GM12878 (cell line): ENCODE data around the gene AGPAT4. TPM values are rescaled to one million over a fixed set of nuclear protein-coding genes. Genes with fewer than 3 reads are reported as not detected.

Experiments used
- ATAC-seq: fragments of 200-7000 bp; cut with Tn5 transposase; 3 replicates; pipeline ENCODE4 v1.9.1; 2020; ENCODE audit warnings: mild to moderate bottlenecking, moderate library complexity
- BruUV-seq: library from RNA; stranded (reverse); fragments of 400-500 nt; replicated peaks from 2 replicates; lab custom pipeline; 2021; lab: Mats Ljungman, UMichigan
- CTCF ChIA-PET: fragments of 300-600 bp; sonication (Branson Sonifier 250); formaldehyde crosslinking; extraction: SDS; loops from one replicate; lab custom pipeline; 2021; ENCODE audit warnings: inconsistent platforms; lab: Yijun Ruan, JAX
- POLR2A ChIA-PET: fragments of 350-600 bp; formaldehyde crosslinking; extraction: SDS; loops from one replicate; lab custom pipeline; 2021; ENCODE audit warnings: inconsistent platforms; lab: Charles Lee
- RAD21 ChIA-PET: fragments of 300-600 bp; sonication (Branson Sonifier 250); formaldehyde crosslinking; loops from one replicate; lab custom pipeline; 2023; ENCODE audit warnings: antibody characterized with exemption; ENCODE audit not compliant: unreplicated experiment; lab: Charles Lee
- SMC1A ChIA-PET: fragments of 300-600 bp; sonication (Branson Sonifier 250); formaldehyde crosslinking; loops from one replicate; lab custom pipeline; 2023; ENCODE audit not compliant: unreplicated experiment, uncharacterized antibody; lab: Charles Lee
- DNase-seq: peaks from one replicate; pipeline ENCODE4 v3.0.0-alpha.2; 2011; ENCODE audit warnings: low read depth, low spot score
- FAIRE-seq: peaks from 3 replicates; lab custom pipeline; 2011; peaks lifted over from hg19 to GRCh38; lab: Jason Lieb, UNC
- H2AFZ ChIP-seq: 2 replicates; pipeline ENCODE4 v1.6.0; 2011; ENCODE audit warnings: low read depth, low read length, control low read depth; ENCODE audit not compliant: control insufficient read depth
- H3K27ac ChIP-seq: 2 replicates; pipeline ENCODE4 v1.5.1; 2011; ENCODE audit warnings: control low read depth; ENCODE audit not compliant: control insufficient read depth, insufficient read depth
- H3K27me3 ChIP-seq, 2 experiments: replicated peaks in 1 of 2; 2 replicates each; pipeline versions ENCODE4 v1.6.0 to v1.6.1; 2011; ENCODE audit warnings: low read length in 1 of 2; ENCODE audit not compliant: control insufficient read depth in 2 of 2, insufficient read depth in 2 of 2
- H3K36me3 ChIP-seq, 2 experiments: 2 replicates each; pipeline ENCODE4 v1.5.1; 2011; ENCODE audit warnings: low read length in 1 of 2; ENCODE audit not compliant: control insufficient read depth in 2 of 2, insufficient read depth in 2 of 2
- H3K4me1 ChIP-seq: 2 replicates; pipeline ENCODE4 v1.6.1; 2011; ENCODE audit warnings: mild to moderate bottlenecking, low read length, moderate library complexity, mixed read lengths; ENCODE audit not compliant: control insufficient read depth, insufficient read depth
- H3K4me2 ChIP-seq: 2 replicates; pipeline ENCODE4 v1.6.0; 2011; ENCODE audit warnings: control low read depth; ENCODE audit not compliant: control insufficient read depth, insufficient read depth
- H3K4me3 ChIP-seq: fragments of 200-600 bp; sonication (generic); 2 replicates; pipeline ENCODE4 v1.5.1; 2016
- H3K79me2 ChIP-seq: 2 replicates; pipeline ENCODE4 v1.6.0; 2011; ENCODE audit warnings: low read length; ENCODE audit not compliant: control insufficient read depth, insufficient read depth
- H3K9ac ChIP-seq: 2 replicates; pipeline ENCODE4 v1.8.0; 2011; ENCODE audit warnings: low read length, control low read depth, mixed read lengths; ENCODE audit not compliant: control insufficient read depth, insufficient read depth
- H3K9me3 ChIP-seq: replicated peaks from 3 replicates; pipeline ENCODE4 v1.5.1; 2011; ENCODE audit warnings: mild to moderate bottlenecking, low read length; ENCODE audit not compliant: control insufficient read depth, insufficient read depth
- H4K20me1 ChIP-seq: 2 replicates; pipeline ENCODE4 v1.6.0; 2011; ENCODE audit not compliant: control insufficient read depth, insufficient read depth
- ASH2L ChIP-seq: fragments of 300-600, 200-600 bp; sonication (generic); IDR thresholded peaks from 2 replicates; pipeline ENCODE4 v1.6.1; 2017; ENCODE audit warnings: low read depth, mild to moderate bottlenecking, borderline replicate concordance
- CEBPB ChIP-seq, 2 experiments: fragments of 150-350 bp in 1 of 2; IDR thresholded peaks; 2 replicates each; pipeline ENCODE4 v1.6.1; 2012 to 2014; ENCODE audit warnings: low read depth in 2 of 2, low read length in 2 of 2, borderline replicate concordance in 1 of 2, inconsistent platforms in 1 of 2
- FOS ChIP-seq: IDR thresholded peaks from 3 replicates; pipeline ENCODE4 v1.6.1; 2011; ENCODE audit warnings: borderline replicate concordance; ENCODE audit not compliant: insufficient read length; ENCODE audit errors: extremely low read depth
- FOXK2 ChIP-seq: fragments of 450-650 bp; IDR thresholded peaks from 2 replicates; pipeline ENCODE4 v1.6.1; 2017; ENCODE audit warnings: mild to moderate bottlenecking, moderate library complexity
- IRF3 ChIP-seq: fragments of 450-650 bp; IDR thresholded peaks from 2 replicates; pipeline ENCODE4 v1.6.1; 2014; ENCODE audit warnings: mild to moderate bottlenecking
- KDM1A ChIP-seq: fragments of 200-600 bp; sonication (generic); IDR thresholded peaks from 2 replicates; pipeline ENCODE4 v1.6.1; 2016; ENCODE audit warnings: borderline replicate concordance
- KLF5 ChIP-seq: fragments of 450-650 bp; IDR thresholded peaks from 2 replicates; pipeline ENCODE4 v1.6.1; 2014; ENCODE audit warnings: mild to moderate bottlenecking; ENCODE audit not compliant: partially characterized antibody
- NBN ChIP-seq: fragments of 450-650 bp; IDR thresholded peaks from 2 replicates; pipeline ENCODE4 v1.6.1; 2016
- RAD21 ChIP-seq: IDR thresholded peaks from 2 replicates; pipeline ENCODE4 v1.6.1; 2011; ENCODE audit warnings: mild to moderate bottlenecking, low read depth, low read length, moderate library complexity; ENCODE audit not compliant: insufficient read depth
- RB1 ChIP-seq: fragments of 450-650 bp; formaldehyde crosslinking; IDR thresholded peaks from 2 replicates; pipeline ENCODE4 v1.6.1; 2017; ENCODE audit warnings: mild to moderate bottlenecking, borderline replicate concordance
- TCF12 ChIP-seq: IDR thresholded peaks from 2 replicates; pipeline ENCODE4 v1.6.1; 2011; ENCODE audit warnings: low read depth, mild to moderate bottlenecking, low read length
- ZNF622 ChIP-seq: fragments of 450-650 bp; IDR thresholded peaks from 2 replicates; pipeline ENCODE4 v1.6.1; 2017; ENCODE audit warnings: mild to moderate bottlenecking, inconsistent platforms
- WGBS: methylation state at CpG from one replicate; pipeline ENCODE4 v1.1.6; 2016; ENCODE audit warnings: low lambda C conversion rate; ENCODE audit not compliant: insufficient replicate concordance, insufficient coverage; ENCODE audit errors: missing lambda C conversion rate; 5-methylcytosine and 5-hydroxymethylcytosine counted together
- in situ Hi-C: fragments of 300-500 bp; cut with MboI; formaldehyde crosslinking; loops from 9 replicates; pipeline ENCODE4 v1.14.3; 2018; ENCODE audit warnings: mixed read lengths
- intact Hi-C: fragments of 100-400 bp; cut with micrococcal nuclease; formaldehyde crosslinking; loops from one replicate; pipeline ENCODE4 v1.14.2; 2022; ENCODE audit not compliant: unreplicated experiment
- polyA plus RNA-seq, 11 experiments: library from polyadenylated mRNA; depleted of rRNA in 4 of 11; unstranded in 6 of 11; stranded (reverse) in 5 of 11; fragments of >200 nt; fragmentation: Nextera tagmentation in 4 of 11; fragmentation: Illumina TruSeq in 1 of 11; extraction: Ambion mirVana in 4 of 11; extraction: Trizol in 1 of 11; gene quantifications; 1 replicate in 1 of 11; 2 replicates in 10 of 11; pipeline versions ENCODE4 v1.2.1 to v1.2.3, GENCODE V29; 2011 to 2016; ENCODE audit warnings: inconsistent platforms in 2 of 11, missing spikeins in 2 of 11, low read depth in 1 of 11
- total RNA-seq, 4 experiments: library from RNA; depleted of rRNA in 3 of 4; stranded (reverse); fragments of >200 nt in 3 of 4; fragmentation: Illumina TruSeq in 1 of 4; extraction: Trizol in 1 of 4; gene quantifications; 2 replicates each; pipeline versions ENCODE4 v1.2.1 to v1.2.3, GENCODE V29; 2013 to 2021
- TF ChIP-seq, protein P1 (sequence below): fragments of 450-650 bp; formaldehyde crosslinking; IDR thresholded peaks from 2 replicates; pipeline ENCODE4 v1.5.0; 2022; ENCODE audit warnings: mild to moderate bottlenecking, missing genetic modification characterization

The AGPAT4 gene
- total and polyA plus RNA-seq, 10 of the 15 experiments (the other 5 are each of a cell fraction or from before 2014, with no cell fraction given), result 0.34 to 2.2 (median 1.3) TPM

- Histone ChIP-seq H3K36me3 (peaks cover 1 to 6% of the 10 kb centered on the region in 2 experiments; a peak in 3 of 4 replicates), H2AFZ (no peak overlapping the region), H3K9me3 (peaks cover 2% of the 10 kb centered on the region; the same call in 1 of the 3 replicates), H3K4me1 (no peaks in the 10 kb centered on the region), H3K4me3 (no peak overlapping the region), H3K79me2 (no peaks in the 10 kb centered on the region), H4K20me1 (no peaks in the 10 kb centered on the region; the same call in 1 of the 2 replicates), H3K27ac (no peak overlapping the region), H3K9ac (no peak overlapping the region), H3K4me2 (no peak overlapping the region), H3K27me3 (no peaks in the 10 kb centered on the region)
- ChIA-PET POLR2A (no interaction called here), RAD21 (no interaction called here), CTCF (no interaction called here), SMC1A (interaction anchor here (0.7 to 1.4 kb wide), 3 partner anchors 18 to 137 kb away, joined by 3 read pairs; no protein-coding TSS in a partner anchor)
- no peak for ATAC-seq
- in situ Hi-C loops (loop anchor here (25.0 kb wide), 1 partner anchor 235 kb away; no protein-coding TSS in a partner anchor), intact Hi-C loops (no loop called here)
- BruUV-seq, result no TSS peak
- no peak for DNase-seq
- WGBS, result 99% methylated on average over 7 of the region's 7 CpGs
- TF ChIP-seq, protein P1, sequence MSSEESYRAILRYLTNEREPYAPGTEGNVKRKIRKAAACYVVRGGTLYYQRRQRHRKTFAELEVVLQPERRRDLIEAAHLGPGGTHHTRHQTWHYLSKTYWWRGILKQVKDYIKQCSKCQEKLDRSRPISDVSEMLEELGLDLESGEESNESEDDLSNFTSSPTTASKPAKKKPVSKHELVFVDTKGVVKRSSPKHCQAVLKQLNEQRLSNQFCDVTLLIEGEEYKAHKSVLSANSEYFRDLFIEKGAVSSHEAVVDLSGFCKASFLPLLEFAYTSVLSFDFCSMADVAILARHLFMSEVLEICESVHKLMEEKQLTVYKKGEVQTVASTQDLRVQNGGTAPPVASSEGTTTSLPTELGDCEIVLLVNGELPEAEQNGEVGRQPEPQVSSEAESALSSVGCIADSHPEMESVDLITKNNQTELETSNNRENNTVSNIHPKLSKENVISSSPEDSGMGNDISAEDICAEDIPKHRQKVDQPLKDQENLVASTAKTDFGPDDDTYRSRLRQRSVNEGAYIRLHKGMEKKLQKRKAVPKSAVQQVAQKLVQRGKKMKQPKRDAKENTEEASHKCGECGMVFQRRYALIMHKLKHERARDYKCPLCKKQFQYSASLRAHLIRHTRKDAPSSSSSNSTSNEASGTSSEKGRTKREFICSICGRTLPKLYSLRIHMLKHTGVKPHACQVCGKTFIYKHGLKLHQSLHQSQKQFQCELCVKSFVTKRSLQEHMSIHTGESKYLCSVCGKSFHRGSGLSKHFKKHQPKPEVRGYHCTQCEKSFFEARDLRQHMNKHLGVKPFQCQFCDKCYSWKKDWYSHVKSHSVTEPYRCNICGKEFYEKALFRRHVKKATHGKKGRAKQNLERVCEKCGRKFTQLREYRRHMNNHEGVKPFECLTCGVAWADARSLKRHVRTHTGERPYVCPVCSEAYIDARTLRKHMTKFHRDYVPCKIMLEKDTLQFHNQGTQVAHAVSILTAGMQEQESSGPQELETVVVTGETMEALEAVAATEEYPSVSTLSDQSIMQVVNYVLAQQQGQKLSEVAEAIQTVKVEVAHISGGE (CRISPR knock-in tag), result no peak
- TF ChIP-seq RB1 (no peak), ZNF622 (no peak), CEBPB (IDR thresholded peaks at IDR 0.05; ENCODE audit: borderline replicate concordance in 1 of 2, low read depth in 2 of 2, low read length in 2 of 2) (no peak), IRF3 (no peak), TCF12 (no peak), KLF5 (no peak), KDM1A (no peak), FOXK2 (no peak), NBN (no peak), FOS (no peak), ASH2L (no peak), RAD21 (no peak)
- no peak for FAIRE-seq
These were observed 146.7 kb downstream of the AGPAT4 start for GRCh38 chr6:161127071-161127740.
